Testis (tissue), 2 donors: Measurements from ENCODE around the gene KLHL2.
"Not testable (repeated sequence)": the region's sequence is repeated elsewhere in the genome, so short reads cannot be mapped to it uniquely, and the experiment has no call there.

Experiments used
- CTCF ChIP-seq, 3 experiments: fragments of 450-650 bp in 2 of 3; fragments of 200-600 bp in 1 of 3; sonication (generic) in 1 of 3; IDR thresholded peaks; one replicate each; pipeline ENCODE4 v1.5.1; 2016 to 2019; ENCODE audit warnings: antibody characterized with exemption in 3 of 3, mild to moderate bottlenecking in 2 of 3, moderate library complexity in 1 of 3
- POLR2A ChIP-seq: fragments of 450-650 bp; IDR thresholded peaks from one replicate; pipeline ENCODE4 v1.6.1; 2017; ENCODE audit warnings: antibody characterized with exemption, mild to moderate bottlenecking, moderate library complexity

- TF ChIP-seq CTCF (IDR thresholded peaks at IDR 0.05); POLR2A: not testable (repeated sequence)
Observed at GRCh38 chr4:165286619-165287340, 79.4 kb downstream of the KLHL2 start.
